CD4-positive, alpha-beta T cell treated with Interleukin-6 for 4 hours (primary cell): ENCODE results near the gene KCNIP4.

Experiments used
- DNase-seq: peaks from one replicate; pipeline ENCODE4 v3.0.0-alpha.2; 2020; ENCODE audit warnings: mixed read lengths

KCNIP4 gene

DNA sequence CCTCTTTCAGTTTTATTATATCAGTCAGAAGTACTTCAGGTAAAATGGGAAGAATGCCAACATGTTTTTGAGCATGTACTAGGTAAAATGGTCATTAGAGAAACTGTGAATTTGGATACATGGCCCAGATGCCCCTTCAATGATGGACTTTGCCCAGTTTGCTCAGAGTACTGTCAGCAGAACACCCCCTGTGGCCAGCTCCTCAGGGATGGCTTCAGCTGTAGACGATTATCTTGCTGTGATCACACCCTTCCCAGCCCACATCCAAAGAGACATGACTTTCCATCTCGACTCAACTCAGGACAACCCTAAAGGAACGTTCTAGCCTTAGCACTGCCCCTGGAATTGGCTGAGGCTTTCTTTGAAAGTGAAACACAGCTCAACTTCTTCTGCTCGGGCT, 809.2 kb downstream of the KCNIP4 start:
- DNase-seq = no peak

DNA sequence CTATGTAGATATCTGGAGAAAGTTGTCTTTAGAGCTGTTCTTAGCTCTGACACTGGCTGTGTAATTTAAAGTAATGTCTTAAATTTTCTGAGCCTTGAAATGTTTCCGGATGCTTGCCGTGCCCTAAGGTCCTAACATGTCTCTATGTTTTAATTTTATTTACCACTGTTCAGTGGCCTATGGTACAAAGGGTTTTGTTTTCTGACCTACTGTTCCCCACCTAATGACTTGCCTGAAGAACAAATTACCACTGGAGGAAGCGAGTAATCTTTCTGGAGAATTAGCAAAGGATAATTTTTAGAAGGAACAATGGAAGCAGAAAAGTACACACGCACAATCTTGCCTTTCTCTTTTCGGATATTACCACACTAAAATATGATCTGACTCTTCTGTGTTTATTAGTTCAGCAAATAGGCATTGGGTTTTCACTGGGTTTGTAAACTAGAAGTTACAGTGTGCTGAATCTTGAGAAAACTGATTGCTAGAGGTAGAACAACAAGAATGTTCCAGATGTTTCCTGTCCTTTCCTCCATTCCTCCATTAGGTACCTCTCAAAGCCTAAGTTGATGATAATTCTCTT, 812.4 kb downstream of the KCNIP4 start:
- DNase-seq = no peak

DNA sequence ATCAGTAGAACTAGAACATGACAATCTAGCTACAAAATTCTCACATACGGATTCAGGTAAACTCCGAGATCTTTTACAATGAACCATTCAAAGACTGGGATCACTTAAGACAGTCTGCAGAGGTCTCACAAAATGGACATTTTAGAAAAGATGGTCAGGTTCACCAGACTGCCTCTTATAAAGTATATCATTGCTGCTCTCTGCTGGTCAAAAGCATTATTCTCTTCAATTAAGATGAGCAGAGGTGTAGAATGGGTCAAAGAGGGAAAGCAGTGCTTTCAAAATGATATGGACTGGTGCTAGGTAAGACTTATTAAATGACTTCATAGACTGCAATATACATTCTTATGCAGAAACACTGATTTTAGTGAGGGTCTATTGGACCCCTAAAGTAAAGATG, 813.6 kb downstream of the KCNIP4 start:
- no peak for DNase-seq

DNA sequence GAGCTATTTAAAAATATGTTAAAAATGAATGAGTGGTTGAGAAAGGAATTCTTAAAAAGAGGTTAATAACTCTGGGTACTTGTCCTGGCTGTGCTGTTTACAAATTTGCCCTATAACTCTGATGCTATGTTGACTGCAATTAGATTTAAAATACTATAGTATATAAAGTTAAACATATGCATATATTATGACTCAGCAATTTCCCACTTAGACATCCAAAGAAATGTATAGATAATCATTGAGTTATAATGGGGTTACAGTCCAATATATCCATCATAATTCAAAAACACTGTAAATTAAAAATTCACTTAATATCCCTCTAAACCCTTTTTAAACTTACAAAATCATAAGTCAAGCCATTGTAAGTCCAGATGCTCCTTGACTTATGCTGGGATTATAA, 818.0 kb downstream of the KCNIP4 start:
- DNase-seq = no peak

DNA sequence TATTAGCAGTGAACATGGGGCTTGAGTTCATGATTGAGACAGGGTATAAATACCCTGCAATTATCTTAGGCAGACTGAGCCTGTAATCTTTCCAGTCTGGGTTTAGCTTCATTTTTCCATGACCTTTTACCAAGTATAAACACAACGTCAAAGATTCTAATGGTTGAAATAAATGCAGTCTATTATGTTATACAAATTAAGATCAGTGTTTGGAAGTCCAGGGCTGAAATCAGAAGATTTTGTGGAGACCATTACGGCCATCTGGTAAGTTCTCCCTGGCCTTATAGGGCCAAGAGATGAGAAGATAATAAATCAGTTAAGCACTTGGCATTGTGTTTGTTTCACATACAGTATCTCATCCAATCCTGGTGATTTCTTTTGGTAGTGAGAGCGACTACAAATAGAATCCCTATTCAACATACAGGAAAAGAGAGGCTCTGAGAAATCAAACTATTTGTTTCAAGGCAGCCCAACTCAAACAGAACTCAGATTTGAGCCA, 822.5 kb downstream of the KCNIP4 start:
- no peak for DNase-seq

DNA sequence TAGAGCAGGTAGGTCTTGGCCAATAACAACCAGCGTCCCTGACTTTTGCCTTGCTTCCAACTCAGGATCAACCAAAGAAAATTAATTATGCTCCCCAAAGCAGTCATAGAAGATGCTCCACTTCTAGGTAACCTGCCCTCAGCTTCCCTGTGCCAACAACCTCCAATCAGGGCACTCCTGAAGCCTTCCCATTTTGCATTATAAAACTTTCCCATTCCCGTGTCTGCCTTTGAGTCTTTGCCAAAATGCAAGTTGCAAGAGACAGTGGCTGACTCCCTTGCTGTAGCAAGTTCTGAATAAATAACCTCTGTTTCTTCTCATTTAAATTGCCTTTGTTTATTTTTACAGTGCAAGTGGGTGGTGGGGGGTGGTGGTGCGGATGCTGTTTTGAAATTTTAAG, 830.3 kb downstream of the KCNIP4 start:
- DNase-seq = no peak

DNA sequence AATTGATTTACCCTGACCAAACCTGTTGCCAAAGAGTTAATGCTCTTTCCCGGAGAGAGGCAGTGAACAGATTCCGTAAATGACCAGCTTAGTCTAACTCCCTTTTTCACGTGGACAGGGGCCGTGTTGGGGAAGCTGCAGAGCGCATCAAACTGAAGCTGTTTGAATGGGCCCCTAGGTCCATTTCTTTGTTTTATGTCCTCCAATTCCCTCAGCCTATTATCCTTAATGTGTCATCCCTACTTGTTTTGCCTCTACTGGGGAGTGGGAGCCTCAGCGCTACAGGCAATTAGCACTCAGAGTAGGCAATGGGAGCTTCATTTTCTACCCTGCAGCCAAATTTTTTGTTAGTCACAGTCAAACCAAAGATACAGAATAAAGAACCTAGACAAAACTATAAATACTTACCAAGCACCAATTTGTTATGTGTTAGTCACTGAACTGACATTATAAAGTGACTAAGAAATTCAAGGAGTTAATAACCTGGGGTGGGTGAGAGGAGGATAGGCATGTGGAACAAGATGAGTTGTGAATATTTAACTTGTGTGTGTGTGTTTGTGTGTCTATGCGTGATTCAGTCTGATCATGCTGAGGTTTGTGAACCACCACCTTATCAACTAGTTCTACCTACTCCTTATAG, 830.9 kb downstream of the KCNIP4 start:
- no peak for DNase-seq

DNA sequence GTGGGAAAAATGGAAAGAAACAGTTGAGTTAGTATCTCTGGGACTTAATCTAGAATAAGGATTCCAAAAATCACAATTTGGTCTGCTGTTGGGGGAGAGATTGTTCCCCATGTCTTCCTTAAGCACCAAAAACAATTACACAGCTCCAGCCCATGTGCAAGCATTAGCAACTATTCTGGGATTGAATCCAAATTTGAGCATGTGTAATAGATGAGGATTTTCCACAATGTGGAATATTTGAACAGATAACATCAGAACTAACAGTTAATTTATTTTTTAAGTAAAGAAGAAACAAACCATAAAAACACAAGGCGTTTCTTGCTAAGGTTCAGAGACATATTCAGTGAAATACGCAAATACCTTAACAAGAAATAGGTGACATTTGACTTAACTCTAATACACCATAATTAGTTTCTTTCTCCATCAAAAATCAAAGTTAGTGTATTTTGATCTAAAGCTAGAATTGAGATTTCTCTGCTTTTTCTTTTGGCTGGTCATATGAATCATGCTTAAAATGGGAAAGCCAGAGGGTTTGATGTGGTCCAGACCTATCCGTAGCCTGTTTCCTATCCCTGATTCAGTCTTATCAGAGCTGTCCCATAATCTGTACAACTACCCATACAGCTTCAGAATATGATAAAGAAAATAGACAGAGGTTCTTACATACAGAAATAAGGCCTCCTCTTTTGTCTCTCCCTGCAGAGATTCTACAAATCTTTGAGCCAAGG, 834.9 kb downstream of the KCNIP4 start:
- no peak for DNase-seq

DNA sequence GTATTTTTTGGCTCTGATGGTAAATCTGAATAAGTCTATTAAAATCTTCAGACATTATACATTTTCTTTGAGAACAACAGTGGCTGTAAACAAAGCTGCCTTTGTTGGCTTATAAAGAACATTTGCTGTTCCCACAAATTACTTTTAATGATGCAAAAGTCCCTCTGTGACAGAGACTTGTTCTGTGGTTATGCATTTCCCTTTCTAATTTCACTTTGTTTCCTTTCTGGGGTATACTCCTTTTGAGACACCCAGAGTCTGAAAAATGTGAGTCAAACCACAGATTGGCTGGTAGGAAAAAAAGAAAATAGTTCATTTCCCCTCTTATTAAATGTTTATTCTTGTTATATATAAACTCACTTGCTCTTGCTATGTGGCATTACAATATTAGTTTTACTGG, 845.9 kb downstream of the KCNIP4 start:
- DNase-seq = no peak

DNA sequence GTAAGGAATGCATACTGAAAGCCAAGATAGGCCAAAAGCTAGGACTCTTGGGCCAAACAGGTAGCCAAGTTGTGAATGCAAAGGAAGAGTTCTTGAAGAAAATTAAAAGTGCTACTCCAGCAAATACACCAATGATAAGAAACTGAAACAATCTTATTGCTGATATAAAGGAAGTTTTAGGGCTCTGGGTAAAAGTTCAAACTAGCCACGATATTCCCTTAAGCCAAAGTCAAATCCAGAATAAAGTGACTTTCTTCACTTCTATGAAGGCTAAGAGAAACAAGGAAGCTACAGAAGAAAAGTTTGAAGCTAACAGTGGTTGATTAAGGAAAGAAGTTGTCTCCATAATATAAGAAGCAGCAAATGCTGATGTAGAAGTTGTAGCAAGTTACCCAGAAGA, 850.7 kb downstream of the KCNIP4 start:
- no peak for DNase-seq

DNA sequence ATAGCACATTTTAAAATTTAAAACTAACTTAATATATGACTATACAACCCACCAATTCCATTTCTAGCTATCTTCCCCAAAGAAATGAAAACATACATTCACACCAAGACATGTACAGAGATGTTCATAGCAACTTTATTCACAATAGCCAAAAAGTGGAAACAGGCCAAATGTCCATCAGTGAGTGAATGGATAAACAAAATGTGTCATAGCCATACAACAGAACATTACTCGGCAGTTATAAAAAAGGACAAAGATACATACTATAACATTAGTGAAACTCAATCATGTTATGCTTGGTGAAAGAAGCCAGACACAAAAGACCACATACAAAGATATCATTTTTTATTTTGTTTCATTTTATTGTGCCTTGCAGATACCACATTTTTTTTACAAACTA, 851.5 kb downstream of the KCNIP4 start:
- DNase-seq = no peak

DNA sequence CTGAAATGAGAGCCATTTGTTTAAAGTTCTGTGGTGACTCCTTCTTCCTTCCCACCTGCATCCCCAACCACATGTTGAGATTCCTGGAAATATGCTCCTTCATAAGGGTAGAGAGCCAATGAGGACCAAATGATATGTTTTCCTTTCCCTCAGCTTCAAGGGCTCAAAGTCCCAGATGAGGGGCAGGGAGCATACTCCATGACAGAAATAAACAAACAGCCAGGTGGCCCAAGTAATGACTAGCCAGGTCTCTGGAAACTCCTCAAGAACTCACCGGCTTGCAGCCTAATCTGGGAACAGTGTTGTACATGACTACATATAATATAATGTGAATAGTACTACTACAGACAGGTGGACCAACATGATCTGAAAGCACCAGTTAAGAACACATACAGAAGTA, 856.0 kb downstream of the KCNIP4 start:
- DNase-seq = no peak

DNA sequence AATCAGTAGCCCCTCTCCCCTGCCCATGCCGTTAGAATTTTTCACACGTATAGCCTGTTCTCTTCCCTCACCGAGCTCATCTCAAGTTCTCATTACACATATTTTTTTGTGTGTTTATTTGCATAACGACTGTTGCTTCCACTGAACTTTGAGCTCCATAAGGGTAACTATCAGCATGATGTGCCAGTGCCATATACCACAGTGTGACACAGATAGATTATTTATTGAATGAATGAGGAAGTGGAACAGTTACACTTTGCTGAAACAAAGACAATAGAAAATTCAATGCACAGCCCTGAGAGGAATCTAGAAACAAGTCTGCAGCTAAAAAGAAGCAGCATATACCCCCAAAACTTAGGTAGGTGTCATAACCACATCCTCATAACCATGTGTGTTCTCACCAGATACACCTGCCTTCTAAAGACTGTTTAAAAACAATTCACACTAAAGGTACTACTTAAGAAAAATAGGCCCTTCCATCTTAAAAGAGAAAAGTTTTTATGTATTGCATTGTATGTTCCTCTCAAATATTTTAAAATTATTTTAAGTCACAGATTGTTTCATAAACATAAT, 858.4 kb downstream of the KCNIP4 start:
- DNase-seq = no peak

DNA sequence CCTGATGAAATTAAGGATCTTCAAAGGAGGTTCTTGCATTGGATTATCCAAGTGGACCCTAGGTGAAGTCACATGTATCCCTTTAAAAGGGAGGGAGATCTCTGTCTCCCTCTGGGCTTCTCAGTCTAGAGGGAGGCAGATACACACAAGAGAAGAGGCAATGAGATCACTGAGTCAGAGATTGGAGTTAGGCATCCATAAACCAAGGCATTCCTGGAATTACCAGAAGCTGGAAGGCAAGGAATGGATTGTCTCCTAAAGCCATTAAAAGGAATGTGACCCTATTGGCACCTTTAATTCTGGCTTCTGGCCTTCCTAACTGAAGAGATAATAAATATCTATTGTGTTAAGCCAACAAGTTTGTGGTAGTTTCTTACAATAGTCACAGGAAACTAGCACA, 865.2 kb downstream of the KCNIP4 start:
- no peak for DNase-seq

DNA sequence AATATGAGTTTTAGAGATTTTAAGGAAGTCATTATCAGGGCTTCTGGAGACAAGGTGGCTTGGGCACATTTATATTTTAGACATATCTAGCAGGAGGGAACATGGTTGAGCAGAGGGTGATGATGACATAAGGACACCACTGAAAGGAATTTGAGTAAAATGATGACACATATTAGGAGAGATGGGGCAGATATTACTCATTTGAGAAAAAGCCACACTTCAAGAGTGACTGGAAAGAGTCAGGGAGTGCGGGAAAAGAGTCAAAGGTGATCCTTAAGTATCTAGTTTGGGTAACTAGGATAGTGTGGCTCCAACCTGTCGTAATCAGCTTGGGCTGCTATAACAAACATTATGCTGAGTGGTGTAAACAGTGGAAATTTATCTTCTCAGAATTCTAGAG, 870.6 kb downstream of the KCNIP4 start:
- DNase-seq = no peak

DNA sequence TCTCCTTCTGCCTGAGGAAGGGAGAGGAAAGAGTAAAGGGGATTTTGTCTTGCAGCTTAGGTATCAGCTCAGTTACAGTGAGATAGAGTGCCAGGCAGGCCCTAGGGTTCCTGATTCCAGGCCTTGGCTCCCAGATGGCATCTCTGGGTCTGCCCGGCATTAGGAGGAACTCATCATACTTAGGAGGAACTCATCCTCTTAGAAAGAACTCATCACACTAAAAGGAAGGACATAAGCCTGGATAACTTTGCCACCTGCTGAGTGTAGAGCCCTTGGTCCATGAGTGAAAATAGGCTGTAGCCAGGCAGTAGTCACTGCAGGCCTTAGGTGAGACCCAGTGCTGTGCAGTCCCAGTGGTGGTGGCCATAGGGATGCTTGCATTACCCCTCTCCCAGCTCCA, 881.2 kb downstream of the KCNIP4 start:
- DNase-seq = no peak

DNA sequence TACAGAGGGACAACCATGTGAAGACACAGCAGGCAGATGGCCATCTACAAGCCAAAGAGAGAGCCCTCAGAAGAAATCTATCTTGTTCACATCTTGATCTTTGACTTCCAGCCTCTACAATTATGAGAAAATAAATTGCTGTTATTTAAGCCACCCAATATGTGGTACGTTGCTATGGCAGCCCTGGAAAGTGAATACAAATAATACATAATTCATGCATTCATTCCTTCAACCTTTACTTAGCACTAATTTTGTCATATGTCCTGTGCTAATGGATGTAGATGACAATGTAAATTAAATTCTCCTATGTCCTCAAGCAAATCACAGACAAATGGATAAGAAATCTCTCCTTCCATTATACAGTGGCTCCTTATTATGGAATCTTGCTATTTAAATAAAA, 886.7 kb downstream of the KCNIP4 start:
- DNase-seq = no peak

DNA sequence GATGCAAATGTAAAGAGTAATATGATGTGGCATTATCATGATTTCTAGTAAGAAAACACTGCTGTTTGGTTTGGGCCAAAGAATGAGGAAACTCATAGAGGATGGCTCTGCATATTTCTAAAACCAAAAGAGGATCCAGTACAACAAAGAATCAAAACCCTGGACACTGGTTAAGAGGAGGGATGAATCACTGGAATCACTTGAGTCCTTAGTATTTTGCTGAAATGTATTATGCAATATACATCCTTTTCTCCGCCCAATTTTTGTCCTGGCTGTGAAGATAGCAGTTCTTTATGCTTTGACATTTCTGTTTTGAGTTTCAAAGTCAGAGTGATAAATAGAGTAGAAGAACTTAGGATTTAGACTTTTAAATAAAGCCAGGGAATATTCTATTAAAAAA, 902.4 kb downstream of the KCNIP4 start:
- DNase-seq = no peak

DNA sequence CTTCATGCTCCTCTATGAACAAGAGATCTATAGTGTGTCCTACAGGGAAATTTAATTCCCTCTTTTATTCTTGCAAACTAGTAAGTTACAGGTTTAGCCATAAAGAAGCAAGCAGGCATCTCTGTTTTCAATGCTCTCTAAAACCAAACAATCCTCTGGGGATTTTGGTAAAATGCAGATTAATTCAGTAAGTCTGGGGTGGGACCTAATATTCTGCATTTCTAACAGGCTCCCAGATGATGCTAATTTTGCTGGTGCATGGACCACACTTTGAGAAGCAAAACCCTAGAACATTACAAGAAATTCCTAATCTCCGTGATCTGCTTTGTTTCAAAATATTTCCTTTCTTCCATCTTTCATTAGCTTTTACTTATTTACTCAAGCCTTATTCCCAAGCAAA, 903.5 kb downstream of the KCNIP4 start:
- no peak for DNase-seq

DNA sequence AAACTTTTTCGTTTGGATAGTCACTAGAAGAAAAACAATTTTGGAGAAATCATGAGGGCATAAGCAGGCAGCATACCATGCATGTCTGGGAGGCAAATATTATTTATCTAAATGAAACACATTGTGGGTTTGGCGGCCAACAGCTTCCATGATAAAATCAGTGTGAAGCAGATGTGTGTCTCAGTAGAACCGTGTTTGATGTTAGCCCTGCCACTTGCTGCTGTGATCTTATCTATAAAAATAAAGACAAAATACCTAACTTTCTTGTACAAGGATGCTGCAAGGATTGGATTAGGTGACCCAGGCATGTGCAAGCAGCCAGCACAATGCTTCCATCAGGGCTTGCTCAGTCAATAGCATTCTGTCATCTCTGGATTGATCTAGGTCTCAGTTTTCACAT, 906.9 kb downstream of the KCNIP4 start:
- DNase-seq = no peak

DNA sequence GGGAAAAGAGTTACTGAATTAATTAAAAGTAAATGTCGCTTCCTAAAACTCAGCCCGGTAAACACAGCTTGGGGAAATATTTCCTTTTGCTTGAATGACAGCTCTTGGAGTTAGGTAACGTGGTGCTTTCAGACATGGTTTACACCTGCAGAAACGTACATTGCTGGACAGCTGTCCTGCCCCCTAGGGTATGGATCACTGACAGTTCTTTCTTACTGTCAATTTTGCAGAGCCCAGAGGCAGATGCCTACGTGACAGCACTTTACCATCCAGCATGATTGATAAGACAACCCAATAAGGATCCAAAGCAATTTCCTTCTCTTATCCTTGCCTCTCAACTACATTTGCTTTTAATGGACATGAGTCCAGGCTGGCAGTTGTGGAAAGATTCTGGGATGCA, 913.8 kb downstream of the KCNIP4 start:
- no peak for DNase-seq

DNA sequence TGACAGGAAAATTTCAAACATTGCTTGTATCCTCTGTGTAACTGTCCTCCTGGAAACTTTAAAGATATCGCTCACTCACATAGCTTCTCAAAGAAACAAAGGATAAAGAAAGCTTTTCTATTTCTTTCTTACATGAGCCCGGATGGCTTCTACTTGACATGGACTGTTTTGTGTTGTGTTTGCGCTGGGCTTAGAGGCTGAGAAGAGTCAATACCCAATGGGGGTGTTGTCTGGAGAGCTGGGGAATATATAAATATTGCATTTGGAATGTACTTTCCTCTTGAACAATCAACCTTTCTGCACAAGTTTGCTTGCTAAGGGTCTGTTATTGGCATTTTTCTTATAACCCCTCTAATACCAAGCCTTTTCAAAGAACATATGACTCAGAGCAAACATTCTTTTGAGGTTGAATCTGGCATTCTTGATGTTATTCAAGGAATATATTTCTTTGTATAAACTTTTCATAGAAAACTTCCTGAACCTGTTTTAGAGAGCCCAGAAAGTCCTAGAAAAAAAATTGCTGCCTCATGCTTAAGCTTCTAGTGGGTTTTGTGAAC, 916.4 kb downstream of the KCNIP4 start:
- no peak for DNase-seq

DNA sequence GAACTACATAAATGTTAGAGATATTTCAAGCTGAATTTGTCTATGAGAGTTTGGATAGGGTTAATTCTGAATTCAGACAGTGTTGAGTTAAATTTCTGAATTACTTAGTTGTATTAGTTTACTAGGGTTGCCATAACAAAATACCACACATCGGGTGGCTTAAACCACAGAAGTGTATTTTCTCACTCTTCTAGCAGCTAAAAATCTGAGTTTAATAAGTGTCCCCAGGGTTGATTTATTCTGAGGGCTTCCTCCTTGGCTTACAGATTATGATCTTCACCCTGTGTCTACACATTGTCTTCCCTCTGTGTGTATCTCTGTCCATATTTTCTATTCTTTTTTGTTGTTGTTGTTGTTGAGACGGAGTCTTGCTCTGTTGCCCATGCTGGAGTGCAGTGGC, 929.8 kb downstream of the KCNIP4 start:
- DNase-seq = no peak

DNA sequence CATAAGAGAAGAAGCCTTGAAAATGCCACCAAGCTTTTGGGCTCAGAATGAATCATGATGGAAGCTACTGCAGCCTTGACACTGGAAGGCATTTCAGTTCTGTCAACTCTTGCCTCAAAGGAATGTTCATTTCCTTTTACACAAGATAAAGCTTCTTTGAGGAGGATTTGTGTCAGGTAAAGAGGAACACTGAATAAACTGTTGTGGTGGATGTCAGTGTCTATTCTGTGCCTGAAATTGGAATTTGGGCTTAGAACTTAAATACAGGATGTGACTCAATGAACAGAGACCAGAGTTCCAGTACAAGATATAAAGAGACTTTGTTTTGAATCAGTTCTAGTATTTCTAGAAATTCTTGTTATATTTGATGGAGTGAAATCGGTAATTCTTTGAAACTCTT, 935.1 kb downstream of the KCNIP4 start:
- no peak for DNase-seq
